Glomerular endothelial cell (primary cell): Measurements from ENCODE around the gene OR10J1. TPM values are rescaled to one million over a fixed set of nuclear protein-coding genes. Genes with fewer than 3 reads are reported as not detected.
"Not testable (repeated sequence)": the region's sequence is repeated elsewhere in the genome, so short reads cannot be mapped to it uniquely, and the experiment has no call there.

Source experiments
- DNase-seq: peaks from one replicate; pipeline ENCODE4 v3.0.0-alpha.2; 2011; ENCODE audit warnings: low read depth, low spot score; ENCODE audit errors: extremely low read depth
- total RNA-seq: library from RNA; depleted of rRNA; stranded (reverse); fragments of >200 nt; gene quantifications from 2 replicates; pipeline ENCODE4 v1.2.3, GENCODE V29; 2015

OR10J1 gene, protein sequence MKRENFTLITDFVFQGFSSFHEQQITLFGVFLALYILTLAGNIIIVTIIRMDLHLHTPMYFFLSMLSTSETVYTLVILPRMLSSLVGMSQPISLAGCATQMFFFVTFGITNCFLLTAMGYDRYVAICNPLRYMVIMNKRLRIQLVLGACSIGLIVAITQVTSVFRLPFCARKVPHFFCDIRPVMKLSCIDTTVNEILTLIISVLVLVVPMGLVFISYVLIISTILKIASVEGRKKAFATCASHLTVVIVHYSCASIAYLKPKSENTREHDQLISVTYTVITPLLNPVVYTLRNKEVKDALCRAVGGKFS
- not detected in 2 replicates for total RNA-seq

DNA sequence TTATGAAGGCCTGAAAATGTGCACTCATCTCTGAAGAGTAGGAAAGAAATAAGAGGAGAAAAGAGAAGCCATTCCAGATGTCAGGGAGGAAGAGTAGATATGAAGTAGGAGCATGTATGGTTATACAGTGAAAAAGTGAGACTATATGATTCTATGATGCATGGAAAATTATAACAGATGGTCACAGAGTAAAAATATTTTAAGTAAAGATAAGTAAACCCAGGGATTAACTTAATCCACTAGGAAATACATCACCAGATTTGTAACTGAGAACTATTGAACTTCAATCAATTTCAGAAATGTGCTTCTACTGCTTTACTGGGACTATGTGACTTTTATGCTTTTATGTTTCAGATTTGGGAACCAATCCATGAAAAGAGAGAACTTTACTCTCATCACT lies at the start of gene OR10J1:
Gene OR10J1 (plus strand): TSS at position 301 of the 400 bp plus-strand sequence. CDS start 70 bp downstream, at position 371.
- DNase-seq: no peak

DNA sequence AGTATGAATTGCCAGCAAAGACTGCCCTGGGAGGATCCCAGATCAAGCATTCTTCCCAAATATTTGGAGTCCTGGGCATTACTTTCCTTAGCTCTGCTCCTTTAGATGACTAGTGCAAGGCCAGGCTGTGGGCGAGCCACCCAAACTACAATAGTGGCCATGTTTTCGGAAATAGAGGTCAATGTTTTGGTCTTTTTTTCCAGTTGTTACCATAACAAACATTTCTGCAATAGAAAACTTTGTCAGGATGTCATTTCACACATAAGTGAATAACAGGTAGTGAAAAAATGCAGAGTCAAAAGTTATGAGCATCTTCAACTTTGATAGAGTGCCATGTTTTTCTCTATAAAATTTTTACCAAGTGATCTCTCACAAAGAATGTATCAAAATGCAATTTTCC lies 32.7 kb upstream of the OR10J1 start:
- DNase-seq: no peak

DNA sequence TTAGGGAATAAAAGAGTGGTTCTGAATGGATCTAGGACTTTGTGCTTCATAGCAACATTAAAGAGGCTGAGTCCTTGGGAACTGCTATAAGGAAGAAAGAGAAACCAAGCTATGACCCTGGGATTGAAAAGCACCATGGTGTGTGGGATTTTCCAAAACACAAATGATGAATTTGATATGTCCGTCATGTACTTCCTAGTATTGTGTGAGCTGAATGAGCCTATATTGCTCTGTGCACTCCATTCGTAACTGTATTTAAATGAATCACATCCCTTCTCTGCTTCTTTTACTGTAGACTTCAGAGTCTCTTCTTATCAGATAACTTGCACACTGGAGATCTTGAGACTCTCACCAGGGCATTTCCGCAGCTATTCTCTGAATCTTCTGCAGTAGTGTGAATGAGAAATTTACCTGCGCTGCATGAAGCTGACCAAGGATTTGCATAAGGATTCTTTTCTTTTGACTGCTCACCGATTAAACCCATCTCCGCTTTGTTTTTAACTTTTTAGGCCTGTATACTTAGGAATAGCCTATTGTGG lies 30.6 kb upstream of the OR10J1 start:
- peak; percentile 96 for DNase-seq

DNA sequence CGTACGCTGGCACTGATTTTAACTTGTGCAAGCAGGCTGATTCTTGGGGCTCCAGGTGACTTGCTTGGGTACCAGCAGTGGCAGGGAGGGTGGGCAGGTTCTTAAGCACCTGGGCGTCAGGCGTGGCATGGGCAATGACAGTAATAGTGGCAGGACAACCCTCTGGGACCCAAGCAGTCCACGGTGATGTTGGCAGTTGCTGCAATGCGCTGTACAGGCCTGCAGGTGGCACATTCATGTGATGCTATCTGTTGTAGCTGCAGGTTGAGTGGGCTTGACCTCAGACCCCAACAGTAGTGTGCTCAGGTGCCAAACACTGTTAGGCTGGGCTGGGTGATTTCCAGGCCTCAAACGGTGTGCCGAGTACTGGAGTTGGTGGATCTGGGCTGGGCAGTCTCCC lies 17.7 kb upstream of the OR10J1 start:
- no peak for DNase-seq

DNA sequence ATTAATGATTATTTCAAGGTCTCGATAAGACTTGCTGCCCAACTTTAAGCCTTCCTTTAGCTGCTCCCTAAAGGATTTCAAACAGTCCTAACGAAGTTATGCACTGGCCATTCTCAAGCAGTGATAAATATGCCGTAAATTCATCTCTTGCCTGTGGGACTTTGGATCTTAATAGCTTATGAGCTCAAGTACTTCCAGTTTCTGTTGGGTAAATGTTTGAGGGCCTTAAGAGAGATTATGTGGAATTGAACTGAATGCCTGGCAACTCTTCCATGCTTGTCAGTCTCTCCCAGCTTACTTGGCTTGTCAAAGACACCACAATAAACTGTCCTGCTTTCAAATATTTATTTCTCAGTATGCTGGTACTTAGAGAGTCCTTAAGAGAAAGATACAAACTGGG lies 11.0 kb upstream of the OR10J1 start:
- DNase-seq: no peak

DNA sequence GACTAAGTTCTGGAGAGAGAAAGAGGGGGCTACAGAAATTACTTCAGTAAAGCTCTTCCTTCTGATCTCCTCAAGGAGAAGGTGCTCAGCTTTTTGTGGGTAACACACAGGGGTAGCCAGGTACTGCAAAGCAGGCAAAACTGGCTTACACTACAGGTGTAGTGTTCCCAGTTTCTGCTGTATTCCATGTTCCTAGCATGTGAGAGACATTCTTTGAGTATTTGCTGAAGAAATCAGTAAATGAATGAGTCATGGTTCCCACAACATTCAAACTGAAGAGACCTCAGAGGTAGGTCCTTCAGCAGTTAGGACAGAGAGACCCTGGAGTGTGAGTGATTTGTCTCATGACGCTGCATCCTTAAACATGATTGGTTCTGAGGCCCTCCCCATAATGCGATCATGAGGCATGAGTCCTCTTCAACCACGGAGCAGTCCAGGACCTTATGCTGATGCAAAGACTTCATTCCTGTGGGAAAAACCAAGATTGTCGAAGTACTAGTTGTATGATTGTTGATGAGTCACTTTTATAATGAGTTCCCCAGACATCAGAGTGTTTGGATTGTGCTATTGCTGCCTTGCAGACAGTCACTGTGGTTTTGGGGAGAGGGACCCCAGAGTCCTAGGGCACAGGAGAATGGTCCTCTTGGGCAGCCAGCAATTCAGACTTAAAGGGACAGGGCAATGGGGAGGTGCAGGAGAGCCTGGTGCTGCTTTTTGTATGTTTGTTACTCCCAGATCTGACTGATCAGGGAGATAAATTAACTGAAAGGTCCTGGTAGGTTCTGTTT lies 10.3 kb upstream of the OR10J1 start:
- no peak for DNase-seq

DNA sequence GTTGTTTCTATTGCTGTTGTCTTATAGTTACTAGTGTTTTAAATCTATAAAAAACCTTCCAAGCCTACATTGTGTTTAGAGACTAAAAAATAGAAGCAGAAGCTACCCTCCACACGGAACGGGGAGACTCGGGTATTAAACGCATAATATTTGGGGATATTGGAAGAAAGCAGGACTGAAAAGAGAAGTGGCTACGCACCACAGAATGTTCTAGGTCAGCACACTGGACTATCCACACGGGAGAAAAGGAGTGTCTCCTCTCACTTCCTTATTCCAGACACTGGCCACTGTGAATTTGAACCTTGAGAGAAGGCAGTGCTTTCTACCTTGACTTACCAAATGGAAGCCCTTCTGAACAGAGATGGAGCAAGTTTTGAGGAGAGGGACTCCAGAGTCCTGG lies 8.5 kb upstream of the OR10J1 start:
- DNase-seq: no peak

DNA sequence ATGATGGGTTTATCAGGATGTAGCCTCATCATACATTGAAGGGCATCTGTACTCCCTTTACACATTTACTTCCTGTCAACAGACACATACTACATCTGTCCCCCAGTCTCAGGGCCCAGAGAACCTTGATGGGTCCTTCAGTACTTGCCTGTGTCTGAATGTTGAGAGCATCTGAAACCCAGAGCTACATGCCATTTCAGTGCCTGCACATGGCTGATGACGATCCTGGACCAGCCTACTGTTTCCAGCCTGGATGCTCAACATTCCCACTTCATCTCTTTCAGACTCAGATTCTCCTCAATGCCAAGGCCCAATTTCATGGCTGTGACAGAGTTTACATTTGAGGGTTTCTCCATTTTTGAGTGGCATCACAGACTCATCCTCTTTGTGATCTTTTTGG lies 7.6 kb upstream of the OR10J1 start, which contains the start of gene OR10J4:
Gene OR10J4 (plus strand): TSS at position 301 of the 400 bp plus-strand sequence.
- DNase-seq: no peak

DNA sequence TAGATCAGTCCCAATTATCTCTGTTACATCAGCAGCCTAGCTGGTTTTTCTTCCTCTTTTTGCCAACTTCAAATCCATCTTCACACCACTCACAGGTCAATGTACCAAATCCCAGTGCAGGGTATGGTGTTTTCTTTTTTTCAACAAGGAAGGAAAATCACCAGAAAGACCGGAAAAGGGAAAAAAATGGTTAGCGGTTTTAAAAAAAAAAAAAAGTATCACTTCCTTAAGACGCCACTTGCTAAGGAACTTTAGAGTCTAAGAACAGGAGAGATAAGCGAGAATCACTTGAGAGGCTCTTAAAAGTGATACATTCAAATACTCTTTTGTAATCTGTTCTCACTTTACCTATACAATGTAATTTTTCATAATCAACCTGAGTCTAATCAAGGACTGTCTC lies 3.1 kb upstream of the OR10J1 start:
- no peak for DNase-seq

DNA sequence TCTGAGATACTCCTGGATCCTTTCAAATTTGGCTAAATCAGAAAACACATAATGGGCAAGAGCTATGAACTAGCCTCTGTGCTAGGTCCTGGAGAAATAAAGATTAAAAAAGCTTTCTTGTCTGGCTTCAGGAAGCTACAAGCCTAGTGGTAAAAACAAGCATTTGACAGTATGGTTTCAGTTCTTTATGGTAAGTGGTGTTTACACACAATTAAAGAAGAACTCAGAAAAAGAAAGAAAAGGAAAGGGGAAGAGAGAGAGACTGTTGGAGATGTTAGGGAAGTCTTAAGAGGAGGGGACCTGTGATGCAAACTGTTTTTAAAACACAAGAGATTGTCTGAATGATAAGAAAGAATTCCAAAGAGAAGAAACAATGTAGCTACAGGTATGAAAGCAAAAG lies 1.8 kb downstream of the OR10J1 start:
- no peak for DNase-seq

DNA sequence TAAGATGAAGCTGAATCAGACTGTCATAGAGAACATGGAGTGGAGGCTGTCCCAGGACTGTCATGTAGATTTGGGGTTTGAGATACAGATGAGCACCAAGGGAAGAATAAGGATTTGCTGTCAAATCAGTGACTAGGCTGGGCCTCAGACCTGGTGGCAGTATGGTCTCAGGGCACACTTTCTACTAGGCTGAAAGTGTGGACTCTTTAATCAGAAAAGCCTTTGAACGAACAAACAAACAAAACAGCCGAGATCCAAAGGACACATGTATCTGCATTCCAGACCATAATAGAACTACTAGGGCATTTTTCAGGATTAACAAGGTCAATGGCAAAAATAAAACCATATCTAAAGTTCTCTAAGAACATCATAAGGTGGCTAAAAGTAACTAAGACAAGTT lies 2.9 kb downstream of the OR10J1 start:
- no peak for DNase-seq

DNA sequence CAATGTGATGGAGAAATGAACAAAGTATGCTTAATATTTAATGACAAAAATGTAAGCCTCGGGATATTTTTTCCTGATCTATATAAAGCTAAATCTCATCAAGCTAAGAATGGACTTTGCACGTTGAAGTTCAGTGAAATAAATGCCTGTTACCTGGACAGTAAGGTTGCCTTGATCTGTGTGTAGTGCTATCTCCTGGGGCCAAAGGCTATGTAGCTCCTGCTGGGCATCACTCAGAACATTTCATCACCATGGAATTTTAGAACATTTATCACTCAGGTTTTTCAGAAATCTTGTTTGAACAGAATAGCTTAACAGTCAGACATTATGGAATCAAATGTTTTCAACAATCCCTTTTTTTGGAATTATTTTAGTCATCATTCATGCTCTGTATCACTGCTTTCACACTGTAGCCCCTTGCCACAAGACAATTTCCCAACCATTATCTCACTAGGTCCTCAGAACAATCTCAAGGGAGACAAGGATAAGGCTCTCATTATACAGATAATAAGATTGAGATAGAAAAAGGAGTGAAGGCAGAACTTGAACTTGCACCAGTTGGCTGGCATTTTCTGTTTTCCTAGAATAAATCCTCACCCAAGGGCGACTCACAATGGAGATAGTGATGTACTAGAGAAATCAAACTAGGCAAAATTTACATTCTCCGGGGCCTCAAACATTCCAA lies 3.7 kb downstream of the OR10J1 start:
- DNase-seq: no peak

DNA sequence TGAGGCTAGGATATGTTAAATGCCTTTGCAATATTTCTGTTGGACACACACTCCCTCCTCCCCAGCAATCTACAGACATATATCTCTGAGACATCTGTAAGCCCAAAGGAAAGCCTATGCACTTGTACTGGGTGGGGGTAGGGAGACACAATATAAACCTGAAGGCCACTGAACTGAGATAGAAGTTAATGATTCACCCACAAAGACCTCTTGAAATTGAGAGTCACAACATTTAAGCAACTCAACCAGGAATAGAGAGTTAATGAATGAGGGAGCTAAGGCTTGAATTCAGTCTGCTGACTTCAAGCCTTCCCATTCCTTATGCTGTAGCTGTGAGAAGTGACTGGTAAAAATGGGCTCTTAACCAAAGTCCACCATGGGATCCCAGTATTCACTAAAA lies 5.0 kb downstream of the OR10J1 start:
- no peak for DNase-seq

DNA sequence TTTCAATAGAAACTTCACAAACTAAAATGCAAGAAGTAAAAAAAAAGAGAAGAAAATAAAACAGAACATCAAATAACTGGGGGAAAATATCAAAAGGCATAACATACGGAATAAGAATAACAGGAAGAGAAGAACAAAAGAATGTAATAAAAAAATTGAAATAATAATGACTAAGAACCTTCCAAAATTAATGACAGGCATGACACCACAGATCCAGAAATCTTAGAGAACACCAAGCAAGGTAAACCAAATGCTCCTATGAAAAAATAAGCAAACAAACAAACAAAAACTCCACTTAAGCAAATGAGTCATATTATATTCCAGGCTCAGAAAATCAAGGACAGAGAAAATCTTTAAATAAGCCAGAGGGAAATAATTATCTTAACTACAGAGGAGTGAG lies 8.7 kb downstream of the OR10J1 start:
- no peak for DNase-seq

DNA sequence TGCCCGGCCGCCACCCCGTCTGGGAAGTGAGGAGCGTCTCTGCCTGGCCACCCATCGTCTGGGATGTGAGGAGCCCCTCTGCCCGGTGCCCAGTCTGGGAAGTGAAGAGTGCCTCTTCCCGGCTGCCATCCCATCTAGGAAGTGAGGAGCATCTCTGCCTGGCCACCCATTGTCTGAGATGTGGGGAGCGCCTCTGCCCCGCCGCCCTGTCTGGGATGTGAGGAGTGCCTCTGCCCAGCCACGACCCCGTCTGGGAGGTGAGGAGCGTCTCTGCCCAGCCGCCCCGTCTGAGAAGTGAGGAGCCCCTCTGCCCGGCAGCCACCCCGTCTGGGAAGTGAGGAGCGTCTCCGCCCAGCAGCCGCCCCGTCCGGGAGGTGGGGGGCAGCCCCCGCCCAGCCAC lies 10.1 kb downstream of the OR10J1 start:
- not testable (repeated sequence) for DNase-seq

DNA sequence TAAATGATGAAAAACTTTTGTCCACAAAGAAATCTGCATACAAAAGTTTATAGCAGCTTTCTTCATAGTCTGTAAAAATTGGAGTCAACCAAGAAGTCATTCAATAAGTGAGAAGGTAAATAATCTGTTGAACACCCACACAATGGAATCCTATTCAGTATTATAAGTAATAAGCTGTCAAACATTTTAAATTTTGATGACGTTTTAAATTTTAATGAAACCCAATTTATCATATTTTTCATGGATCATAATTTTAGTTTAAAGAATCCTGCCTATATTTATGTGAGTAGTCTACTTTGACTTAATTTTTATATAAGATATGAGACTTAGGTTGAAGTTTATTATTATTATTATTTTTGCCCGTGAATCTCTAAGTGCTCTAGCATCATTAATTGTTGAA lies 20.0 kb downstream of the OR10J1 start:
- DNase-seq: no peak

DNA sequence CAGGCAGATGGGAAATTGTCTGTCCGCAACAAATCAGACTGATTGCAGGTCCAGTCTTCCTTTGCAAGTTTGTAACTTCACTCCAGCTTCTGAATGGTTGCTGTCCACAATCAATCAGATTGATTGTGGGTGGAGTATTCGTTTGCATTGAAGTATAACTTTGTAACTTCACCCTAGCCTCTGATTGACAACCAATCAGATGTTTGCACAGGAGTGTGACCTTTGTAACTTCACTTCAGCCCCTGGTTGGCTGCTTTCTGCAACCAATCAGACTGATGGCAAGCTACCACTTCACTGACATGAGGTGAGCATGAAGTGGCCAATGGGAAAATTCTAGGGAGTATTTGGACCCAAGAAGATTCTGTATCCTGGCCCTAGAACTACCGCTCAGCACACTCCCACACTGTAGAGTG lies 25.7 kb downstream of the OR10J1 start:
- no peak for DNase-seq

DNA sequence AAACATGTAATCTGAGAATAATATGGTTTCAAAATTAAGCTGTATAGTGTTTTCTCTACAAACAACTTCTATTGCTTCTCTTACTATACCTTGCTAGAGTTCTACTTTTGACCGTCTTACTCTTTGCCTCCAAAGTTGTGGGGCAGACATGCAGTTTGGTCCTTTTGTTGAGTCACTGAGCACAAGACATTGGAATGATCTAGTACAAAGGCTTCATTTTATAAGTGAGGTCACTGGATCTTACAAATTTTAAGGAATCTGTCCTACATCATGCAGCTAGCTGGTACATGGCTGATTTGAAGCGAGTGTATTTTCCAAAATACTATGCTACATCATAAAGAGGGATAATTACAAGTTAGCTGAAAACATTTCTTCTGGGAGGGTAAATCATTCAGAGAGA lies 28.8 kb downstream of the OR10J1 start:
- DNase-seq: no peak

DNA sequence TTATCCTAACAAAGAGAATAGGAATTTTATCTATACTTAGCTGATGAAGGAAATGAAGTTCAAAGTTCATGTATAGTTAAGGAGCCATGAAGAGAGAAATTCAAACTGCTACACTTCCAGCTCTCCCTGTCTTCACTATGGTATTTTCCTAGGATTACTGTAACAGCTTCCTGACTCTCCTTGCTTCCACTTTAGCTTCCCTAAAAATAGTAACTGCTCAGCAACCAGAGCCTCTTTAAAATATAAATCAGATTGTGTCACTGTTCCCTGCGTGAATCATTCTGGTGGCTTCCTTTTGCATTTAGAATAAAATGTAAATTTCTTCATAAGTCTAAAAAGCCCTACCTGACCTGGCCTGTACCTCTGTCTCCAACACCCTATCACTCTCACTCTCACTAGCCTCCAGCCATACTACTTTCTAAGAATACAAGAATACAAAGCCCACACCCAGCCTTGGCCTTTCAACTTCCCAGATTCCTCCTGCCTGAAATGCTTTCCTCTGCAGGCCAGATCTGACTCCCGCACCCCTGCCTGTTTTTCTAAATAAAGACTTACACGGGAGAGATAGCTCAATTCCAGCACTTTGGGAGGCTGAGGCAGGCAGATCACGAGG lies 30.5 kb downstream of the OR10J1 start:
- no peak for DNase-seq

DNA sequence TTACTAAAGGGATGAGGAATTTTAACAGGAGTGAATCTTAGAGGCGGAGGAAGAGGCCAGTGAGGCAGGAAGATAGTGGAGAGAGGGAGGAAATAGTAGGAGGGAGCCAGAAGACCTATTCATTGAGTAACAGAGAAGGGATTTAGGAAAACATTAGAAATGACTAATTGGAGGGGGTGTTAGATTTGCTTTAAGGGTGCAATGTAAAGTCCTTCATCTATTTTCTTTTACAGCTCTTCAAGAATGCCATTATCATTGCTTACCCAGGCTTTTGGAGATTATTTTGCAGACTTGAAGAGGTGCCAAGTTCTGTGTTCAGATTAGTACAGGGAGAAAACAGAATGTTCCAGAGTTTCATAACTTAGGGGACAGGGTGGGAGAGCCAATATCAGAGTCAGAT lies 33.8 kb downstream of the OR10J1 start:
- peak; percentile 36 for DNase-seq

DNA sequence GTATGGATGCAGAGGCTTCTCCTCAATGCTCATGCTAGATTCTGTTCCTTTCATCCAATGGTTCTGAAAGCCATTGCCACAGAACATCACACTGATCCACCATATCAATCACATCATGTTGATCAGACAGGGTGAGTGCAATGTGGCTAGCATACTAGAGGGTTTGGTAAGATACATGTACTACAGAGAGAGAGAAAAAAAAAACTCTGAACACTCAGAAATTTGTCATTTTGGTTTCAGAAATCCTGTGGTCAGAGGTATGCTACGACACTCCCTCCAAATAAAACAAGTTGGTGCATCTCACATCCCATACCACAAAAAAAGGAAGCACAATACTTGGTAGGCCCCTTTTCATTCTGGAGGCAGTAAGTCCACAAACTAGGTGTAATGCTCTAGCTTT lies 35.4 kb downstream of the OR10J1 start:
- no peak for DNase-seq
